ENCODE data around the gene MPG. TPM values are rescaled to one million over a fixed set of nuclear protein-coding genes. Genes with fewer than 3 reads are reported as not detected.

Gene MPG
- total RNA-seq, 1 experiment from 2014 or later: 32.6 TPM

- CTCF ChIA-PET: no interaction called here
Observed at GRCh38 chr16:102060-102855, 24.2 kb downstream of the MPG start.

More at GRCh38 chr16:102060-102855, 24.2 kb downstream of the MPG start:
- Histone ChIP-seq H3K27ac (ENCODE audit: low read depth, low read length) (no peak overlapping the region), H2AFZ (ENCODE audit: low read depth, low read length, poor library complexity, severe bottlenecking) (no peak overlapping the region), H4K20me1 (ENCODE audit: insufficient read depth) (no peaks in the 10 kb centered on the region), H3K9me3 (ENCODE audit: control insufficient read depth in 1 of 2, insufficient read depth in 1 of 2, low read depth in 1 of 2, low read length in 2 of 2) (no peaks in the 10 kb centered on the region), H3K9ac (ENCODE audit: low read length) (no peak overlapping the region), H3K4me2 (ENCODE audit: low read length) (no peak overlapping the region), H3K79me2 (ENCODE audit: insufficient read depth, low read length) (no peaks in the 10 kb centered on the region), H3K27me3 (ENCODE audit: insufficient read depth, low read length) (no peaks in the 10 kb centered on the region), H3K4me3 (replicated peaks in 1 of 2; ENCODE audit: low read depth in 1 of 2, low read length in 2 of 2) (no peak overlapping the region), H3K36me3 (ENCODE audit: control insufficient read depth in 1 of 2, insufficient read depth in 2 of 2, low read length in 2 of 2) (no peaks in the 10 kb centered on the region; a peak in 2 of 4 replicates), H3K4me1 (ENCODE audit: control insufficient read depth in 1 of 2, insufficient read depth in 2 of 2, low read length in 2 of 2) (no peaks in the 10 kb centered on the region), H3K9me2 (ENCODE audit: insufficient read depth) (no peaks in the 10 kb centered on the region)
- TF ChIP-seq SIN3A (IDR thresholded peaks at IDR 0.05; ENCODE audit: low read depth) (no peak), REST (IDR thresholded peaks at IDR 0.05; ENCODE audit: low read depth) (no peak), POLR2A (IDR thresholded peaks at IDR 0.05; ENCODE audit: borderline replicate concordance, extremely low read depth, insufficient read depth, insufficient read length) (no peak)
- no peak for ATAC-seq
- no TSS peak for BruUV-seq (replicated peaks)
- RAD21 ChIA-PET (ENCODE audit: low non-redundant PET in 1 of 2, low total read pairs in 2 of 2, uncharacterized antibody in 2 of 2, unreplicated experiment in 2 of 2): no interaction called here
- DNase-seq (ENCODE audit: low read depth, low spot score): no peak
- POLR2A ChIA-PET: no interaction called here
- intact Hi-C loops (cut with micrococcal nuclease): no loop called here
